GM23248 (cell line): Measurements from ENCODE around the gene SIRT4.

Experiments
- EZH2 ChIP-seq: fragments of 200-600 bp; sonication (generic); IDR thresholded peaks from 2 replicates; pipeline ENCODE4 v1.6.1; 2018; ENCODE audit warnings: antibody characterized with exemption, mild to moderate bottlenecking; ENCODE audit not compliant: insufficient read depth, poor library complexity, severe bottlenecking
- EZH2phosphoT487 ChIP-seq: fragments of 200-600 bp; sonication (generic); IDR thresholded peaks from 2 replicates; pipeline ENCODE4 v1.6.1; 2018; ENCODE audit warnings: antibody characterized with exemption, moderate library complexity, mild to moderate bottlenecking, low read depth; ENCODE audit not compliant: insufficient read depth

DNA sequence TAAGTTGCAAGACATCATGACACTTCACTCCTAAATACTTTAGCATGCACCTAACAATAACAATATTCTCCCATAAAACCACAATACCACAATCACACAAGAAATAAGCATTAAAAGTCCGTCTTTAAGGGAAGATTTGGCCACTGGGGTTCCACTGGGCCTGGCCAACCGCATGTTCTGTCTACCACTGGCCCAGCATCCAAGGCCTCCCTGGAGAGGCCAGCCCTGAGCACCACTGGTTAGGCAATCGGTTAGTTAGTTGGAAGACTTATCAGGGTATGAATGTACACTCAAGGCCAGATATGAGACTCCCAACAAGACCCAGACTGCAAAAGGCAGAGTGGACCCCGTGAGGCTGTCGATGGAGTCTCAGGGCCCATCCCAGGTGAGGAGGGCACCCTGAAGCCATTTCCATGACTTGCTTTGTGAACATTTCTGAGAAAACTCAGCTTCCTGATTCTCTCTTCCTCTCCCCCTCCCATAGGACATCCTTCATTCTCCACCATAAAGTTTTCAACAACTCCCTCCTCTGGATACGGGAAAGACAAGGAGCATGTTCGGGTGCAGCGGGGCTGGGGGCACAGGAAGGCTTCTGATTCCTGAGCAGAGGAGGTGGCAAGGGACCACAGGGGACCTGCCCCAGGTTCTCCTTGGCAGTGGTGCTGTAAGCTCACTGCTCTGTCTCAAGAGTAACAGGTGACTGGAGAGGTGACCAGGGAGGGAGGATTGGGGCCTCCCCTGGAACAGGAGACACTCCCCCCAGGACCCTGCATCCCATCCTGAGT is 42.5 kb upstream of the SIRT4 start:
- TF ChIP-seq EZH2, result no peak
- no peak for TF ChIP-seq EZH2phosphoT487
